22Rv1 (cell line): ENCODE measurements around the gene GPR37.

ENCODE experiments used
- ZFX ChIP-seq: fragments of 450-650 bp; IDR thresholded peaks from 2 replicates; pipeline ENCODE4 v1.6.1; 2017; ENCODE audit warnings: antibody characterized with exemption, borderline replicate concordance
- TF ChIP-seq, protein P1 (sequence below): fragments of 450-650 bp; IDR thresholded peaks from 2 replicates; pipeline ENCODE4 v1.5.1; 2017; ENCODE audit warnings: mild to moderate bottlenecking

DNA sequence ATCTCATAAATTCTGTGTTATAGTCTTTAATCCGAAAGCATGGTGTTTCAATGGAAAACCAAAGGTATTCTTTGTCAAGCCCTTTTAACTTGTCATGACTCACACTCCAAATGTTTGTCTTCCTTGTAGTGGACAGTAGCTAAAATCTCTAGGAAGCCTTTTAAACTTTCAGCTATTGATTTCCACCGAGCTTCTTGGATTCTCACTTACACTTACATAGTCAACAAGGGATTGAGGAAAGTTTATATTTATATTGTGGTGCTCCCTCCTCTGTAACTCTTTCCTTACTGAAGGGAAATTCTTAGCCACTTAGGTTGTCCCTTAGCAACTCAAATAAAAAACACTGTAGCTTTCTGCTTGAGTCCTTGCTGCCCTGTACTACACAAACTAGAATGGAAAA, 31.2 kb upstream of the GPR37 start:
- TF ChIP-seq, protein P1, sequence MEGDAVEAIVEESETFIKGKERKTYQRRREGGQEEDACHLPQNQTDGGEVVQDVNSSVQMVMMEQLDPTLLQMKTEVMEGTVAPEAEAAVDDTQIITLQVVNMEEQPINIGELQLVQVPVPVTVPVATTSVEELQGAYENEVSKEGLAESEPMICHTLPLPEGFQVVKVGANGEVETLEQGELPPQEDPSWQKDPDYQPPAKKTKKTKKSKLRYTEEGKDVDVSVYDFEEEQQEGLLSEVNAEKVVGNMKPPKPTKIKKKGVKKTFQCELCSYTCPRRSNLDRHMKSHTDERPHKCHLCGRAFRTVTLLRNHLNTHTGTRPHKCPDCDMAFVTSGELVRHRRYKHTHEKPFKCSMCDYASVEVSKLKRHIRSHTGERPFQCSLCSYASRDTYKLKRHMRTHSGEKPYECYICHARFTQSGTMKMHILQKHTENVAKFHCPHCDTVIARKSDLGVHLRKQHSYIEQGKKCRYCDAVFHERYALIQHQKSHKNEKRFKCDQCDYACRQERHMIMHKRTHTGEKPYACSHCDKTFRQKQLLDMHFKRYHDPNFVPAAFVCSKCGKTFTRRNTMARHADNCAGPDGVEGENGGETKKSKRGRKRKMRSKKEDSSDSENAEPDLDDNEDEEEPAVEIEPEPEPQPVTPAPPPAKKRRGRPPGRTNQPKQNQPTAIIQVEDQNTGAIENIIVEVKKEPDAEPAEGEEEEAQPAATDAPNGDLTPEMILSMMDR: no peak
- TF ChIP-seq ZFX: no peak
